HepG2 (cell line): ENCODE measurements around the gene PTGES3. TPM values are rescaled to one million over a fixed set of nuclear protein-coding genes. Genes with fewer than 3 reads are reported as not detected.
"Not testable (repeated sequence)": the region's sequence is repeated elsewhere in the genome, so short reads cannot be mapped to it uniquely, and the experiment has no call there.

Source experiments
- ATAC-seq: fragments of 200-7000 bp; cut with Tn5 transposase; 3 replicates; pipeline ENCODE4 v1.9.1; 2020; ENCODE audit warnings: mild to moderate bottlenecking, moderate library complexity
- BruUV-seq: library from RNA; stranded (reverse); fragments of 400-500 nt; replicated peaks from 2 replicates; lab custom pipeline; 2021; lab: Mats Ljungman, UMichigan
- CTCF ChIA-PET: fragments of 300-600 bp; formaldehyde crosslinking; extraction: SDS; loops from one replicate; lab custom pipeline; 2021; ENCODE audit warnings: low total read pairs, inconsistent platforms, low intra/inter-chr PET ratio; lab: Yijun Ruan, JAX
- POLR2A ChIA-PET: fragments of 350-600 bp; sonication (Branson Sonifier 250); formaldehyde crosslinking; loops from one replicate; lab custom pipeline; 2020; ENCODE audit warnings: antibody characterized with exemption, inconsistent platforms; lab: Yijun Ruan, JAX
- DNase-seq: peaks from one replicate; pipeline ENCODE4 v3.0.0-alpha.2; 2015; ENCODE audit warnings: low spot score
- FAIRE-seq: peaks from 3 replicates; lab custom pipeline; 2011; peaks lifted over from hg19 to GRCh38; lab: Jason Lieb, UNC
- H2AFZ ChIP-seq: one replicate; pipeline ENCODE4 v1.6.1; 2011; ENCODE audit warnings: low read length, inconsistent platforms
- H3K27ac ChIP-seq: fragments of 300-600 bp; 3 replicates; pipeline ENCODE4 v1.8.0; 2011; ENCODE audit warnings: mixed run types, mild to moderate bottlenecking, mixed read lengths, low read length, inconsistent platforms; ENCODE audit not compliant: insufficient read depth; ENCODE audit errors: extremely low read length
- H3K27me3 ChIP-seq, 2 experiments: fragments of 200-600 bp in 1 of 2; 2 replicates in 1 of 2; 3 replicates in 1 of 2; pipeline versions ENCODE4 v1.6.0 to v1.8.0; 2011; ENCODE audit warnings: low read length in 2 of 2, mild to moderate bottlenecking in 2 of 2, moderate library complexity in 2 of 2, inconsistent platforms in 1 of 2; ENCODE audit not compliant: insufficient read depth in 2 of 2, control insufficient read depth in 1 of 2
- H3K36me3 ChIP-seq, 2 experiments: fragments of 200-600 bp in 1 of 2; replicated peaks in 1 of 2; 2 replicates in 1 of 2; 3 replicates in 1 of 2; pipeline versions ENCODE4 v1.5.1 to v1.8.0; 2011; ENCODE audit warnings: low read length in 2 of 2, inconsistent platforms in 1 of 2; ENCODE audit not compliant: insufficient read depth in 2 of 2, control insufficient read depth in 1 of 2
- H3K4me1 ChIP-seq: 2 replicates; pipeline ENCODE4 v1.5.1; 2012; ENCODE audit warnings: low read length, inconsistent platforms; ENCODE audit not compliant: insufficient read depth
- H3K4me2 ChIP-seq: 2 replicates; pipeline ENCODE4 v1.6.0; 2011; ENCODE audit warnings: low read depth, low read length, inconsistent platforms
- H3K4me3 ChIP-seq, 3 experiments: fragments of 200-600 bp in 1 of 3; sonication (generic), shearing (Covaris generic) in 1 of 3; replicated peaks in 1 of 3; 2 replicates each; pipeline ENCODE4 v1.5.1; 2011 to 2016; ENCODE audit warnings: low read length in 3 of 3, inconsistent platforms in 2 of 3, low read depth in 2 of 3, mild to moderate bottlenecking in 2 of 3, control low read depth in 1 of 3, mixed read lengths in 1 of 3; ENCODE audit not compliant: insufficient read depth in 1 of 3
- H3K79me2 ChIP-seq: one replicate; pipeline ENCODE4 v1.6.1; 2011; ENCODE audit warnings: low read length, inconsistent platforms; ENCODE audit not compliant: insufficient read depth
- H3K9ac ChIP-seq: 2 replicates; pipeline ENCODE4 v1.6.0; 2011; ENCODE audit warnings: mild to moderate bottlenecking, low read depth, low read length, inconsistent platforms; ENCODE audit not compliant: insufficient read depth
- H3K9me3 ChIP-seq: 2 replicates; pipeline ENCODE4 v1.5.1; 2012; ENCODE audit warnings: mild to moderate bottlenecking, low read length
- H4K20me1 ChIP-seq: 2 replicates; pipeline ENCODE4 v1.6.0; 2011; ENCODE audit warnings: inconsistent platforms, mild to moderate bottlenecking, low read length, moderate library complexity; ENCODE audit not compliant: insufficient read depth
- ARNT2 ChIP-seq: sonication (generic); formaldehyde crosslinking; IDR thresholded peaks from 2 replicates; pipeline ENCODE4 v1.8.0; 2022; ENCODE audit warnings: mild to moderate bottlenecking, low read depth, missing genetic modification reagents, moderate library complexity
- ISX ChIP-seq: sonication (generic); formaldehyde crosslinking; conservative IDR thresholded peaks from 2 replicates; pipeline ENCODE4 v1.5.0; 2020; ENCODE audit warnings: missing genetic modification reagents
- KDM4B ChIP-seq: sonication (generic); formaldehyde crosslinking; IDR thresholded peaks from 2 replicates; pipeline ENCODE4 v1.4.0; 2020; ENCODE audit warnings: missing genetic modification reagents
- MED1 ChIP-seq: sonication (generic); formaldehyde crosslinking; IDR thresholded peaks from 2 replicates; pipeline ENCODE4 v1.4.0; 2020; ENCODE audit warnings: missing genetic modification reagents
- PRDM4 ChIP-seq: sonication (generic); formaldehyde crosslinking; IDR thresholded peaks from 2 replicates; pipeline ENCODE4 v1.9.0; 2021; ENCODE audit warnings: missing genetic modification reagents, borderline replicate concordance
- RAD51 ChIP-seq: fragments of 450-650 bp; IDR thresholded peaks from 2 replicates; pipeline ENCODE4 v1.6.1; 2016; ENCODE audit warnings: borderline replicate concordance
- ZNF484 ChIP-seq: sonication (generic); formaldehyde crosslinking; IDR thresholded peaks from 2 replicates; pipeline ENCODE4 v1.5.1; 2020; ENCODE audit warnings: mild to moderate bottlenecking, low read depth, missing genetic modification reagents, borderline replicate concordance
- ZNF496 ChIP-seq: sonication (generic); formaldehyde crosslinking; IDR thresholded peaks from 2 replicates; pipeline ENCODE4 v1.8.1; 2023; ENCODE audit warnings: mild to moderate bottlenecking, moderate library complexity, missing genetic modification reagents; ENCODE audit not compliant: insufficient replicate concordance
- ZNF550 ChIP-seq: sonication (generic); formaldehyde crosslinking; IDR thresholded peaks from 2 replicates; pipeline ENCODE4 v1.4.0; 2020; ENCODE audit warnings: mild to moderate bottlenecking, missing genetic modification reagents, borderline replicate concordance
- ZNF607 ChIP-seq: sonication (generic); formaldehyde crosslinking; IDR thresholded peaks from 2 replicates; pipeline ENCODE4 v1.5.1; 2020; ENCODE audit warnings: missing genetic modification reagents, mild to moderate bottlenecking, borderline replicate concordance
- ZNF772 ChIP-seq: sonication (generic); formaldehyde crosslinking; IDR thresholded peaks from 2 replicates; pipeline ENCODE4 v1.5.0; 2020; ENCODE audit warnings: mild to moderate bottlenecking, missing genetic modification reagents
- WGBS: methylation state at CpG from one replicate; pipeline ENCODE4 v1.1.6; 2017; ENCODE audit warnings: low lambda C conversion rate; 5-methylcytosine and 5-hydroxymethylcytosine counted together
- in situ Hi-C: cut with HindIII; loops from 2 replicates; pipeline ENCODE4 v1.10.0; 2017; ENCODE audit warnings: low pct_unique_long_range_greater_than_20kb; ENCODE audit not compliant: extremely low pct_ligation_motif_present
- intact Hi-C: fragments of 100-400 bp; cut with micrococcal nuclease; formaldehyde crosslinking; loops from one replicate; pipeline ENCODE4 v1.10.0; 2022; ENCODE audit not compliant: unreplicated experiment
- polyA plus RNA-seq, 8 experiments: library from polyadenylated mRNA; depleted of rRNA in 3 of 8; stranded (reverse) in 7 of 8; unstranded in 1 of 8; fragments of >200 nt; fragmentation: Illumina TruSeq in 4 of 8; extraction: Trizol in 4 of 8; gene quantifications; 2 replicates each; pipeline versions ENCODE4 v1.2.1 to v1.2.3, GENCODE V29; 2011 to 2016; ENCODE audit warnings: low read depth in 4 of 8, missing spikeins in 1 of 8, mixed read lengths in 1 of 8; ENCODE audit not compliant: insufficient read depth in 1 of 8
- total RNA-seq, 5 experiments: library from RNA; depleted of rRNA; stranded (reverse); fragments of >200 nt; fragmentation: Illumina TruSeq; extraction: Trizol; gene quantifications; 2 replicates each; pipeline ENCODE4 v1.2.3, GENCODE V29; 2016; ENCODE audit warnings: low read depth in 1 of 5
- TF ChIP-seq, protein P1 (sequence below): sonication (generic); formaldehyde crosslinking; IDR thresholded peaks from 2 replicates; pipeline ENCODE4 v1.9.0; 2021; ENCODE audit warnings: missing genetic modification reagents, mild to moderate bottlenecking, borderline replicate concordance

Gene PTGES3
- total and polyA plus RNA-seq, 2 of the 13 experiments (the other 11 are each of a cell fraction or from before 2014, with no cell fraction given) = 54.4 to 159 TPM

GRCh38 chr12:56704522-56704921 is 16.4 kb upstream of the PTGES3 start:
- H3K4me3 ChIP-seq, CTCF ChIA-PET, H3K27me3 ChIP-seq, H3K9me3 ChIP-seq, intact Hi-C loops, H2AFZ ChIP-seq, H3K27ac ChIP-seq, in situ Hi-C loops, DNase-seq, H4K20me1 ChIP-seq, BruUV-seq, H3K36me3 ChIP-seq, H3K4me1 ChIP-seq, FAIRE-seq, H3K79me2 ChIP-seq, ATAC-seq, H3K4me2 ChIP-seq, H3K9ac ChIP-seq: not testable (repeated sequence)
- POLR2A ChIA-PET = interaction anchor here (1.3 kb wide), 1 partner anchor 16 kb away, joined by 4 read pairs; the partner anchor contains the start of gene PTGES3
- 44% methylated on average over 5 of the region's 5 CpGs for WGBS

DNA sequence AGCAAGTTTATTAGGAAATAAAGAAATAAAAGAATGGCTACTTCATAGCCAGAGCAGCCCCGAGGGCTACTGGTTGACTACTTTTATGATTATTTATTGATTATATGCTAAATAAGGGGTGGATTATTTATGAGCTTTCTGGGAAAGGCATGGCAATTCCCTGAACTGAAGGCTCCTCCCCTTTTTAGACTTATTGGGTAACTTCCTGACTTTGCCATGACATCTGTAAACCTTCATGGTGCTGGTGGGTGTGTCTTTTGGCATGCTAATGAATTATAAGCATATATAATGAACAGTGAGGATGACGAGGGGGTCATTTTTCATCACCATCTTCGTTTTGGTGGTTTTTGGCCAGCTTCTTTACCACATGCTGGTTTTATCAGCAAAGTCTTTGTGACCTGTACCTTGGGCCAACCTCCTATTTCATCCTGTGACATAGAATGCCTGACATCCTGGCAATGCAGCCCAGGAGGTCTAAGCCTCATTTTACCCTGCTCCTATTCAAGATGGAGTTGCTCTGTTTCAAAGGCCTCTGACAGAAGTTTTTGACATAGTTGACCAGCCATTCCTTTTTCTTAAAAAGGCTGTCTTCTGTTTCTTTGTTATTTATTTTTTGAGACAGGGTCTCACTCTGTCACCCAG is 11.1 kb upstream of the PTGES3 start:
- no peak for ATAC-seq
- 31% methylated on average over 3 of the region's 3 CpGs for WGBS
- ChIA-PET POLR2A (interaction anchor here (0.9 to 1.4 kb wide), 3 partner anchors 11 to 19 kb away, joined by 3 to 5 read pairs (median 3); partner anchors contain the start of gene PTGES3), CTCF (no interaction called here)
- Histone ChIP-seq H3K9me3 (no peaks in the 10 kb centered on the region), H2AFZ (no peak overlapping the region), H3K79me2 (no peaks in the 10 kb centered on the region), H3K27me3 (no peaks in the 10 kb centered on the region), H3K27ac (no peak overlapping the region), H3K4me3 (no peak overlapping the region), H4K20me1 (no peaks in the 10 kb centered on the region), H3K9ac (no peak overlapping the region), H3K4me1 (no peaks in the 10 kb centered on the region), H3K36me3 (no peaks in the 10 kb centered on the region), H3K4me2 (no peak overlapping the region)
- BruUV-seq = no TSS peak
- DNase-seq = no peak
- FAIRE-seq = no peak
- in situ Hi-C loops (no loop called here), intact Hi-C loops (no loop called here)
- no peak for TF ChIP-seq ZNF772 (CRISPR knock-in tag)
- no peak for TF ChIP-seq ZNF496 (CRISPR knock-in tag)
- TF ChIP-seq ZNF607 (CRISPR knock-in tag) = no peak
- no peak for TF ChIP-seq MED1 (CRISPR knock-in tag)
- TF ChIP-seq ZNF484 (CRISPR knock-in tag) = no peak
- no peak for TF ChIP-seq ISX
- TF ChIP-seq KDM4B = no peak
- TF ChIP-seq PRDM4 (CRISPR knock-in tag) = no peak
- no peak for TF ChIP-seq ZNF550 (CRISPR knock-in tag)
- no peak for TF ChIP-seq RAD51
- TF ChIP-seq, protein P1, sequence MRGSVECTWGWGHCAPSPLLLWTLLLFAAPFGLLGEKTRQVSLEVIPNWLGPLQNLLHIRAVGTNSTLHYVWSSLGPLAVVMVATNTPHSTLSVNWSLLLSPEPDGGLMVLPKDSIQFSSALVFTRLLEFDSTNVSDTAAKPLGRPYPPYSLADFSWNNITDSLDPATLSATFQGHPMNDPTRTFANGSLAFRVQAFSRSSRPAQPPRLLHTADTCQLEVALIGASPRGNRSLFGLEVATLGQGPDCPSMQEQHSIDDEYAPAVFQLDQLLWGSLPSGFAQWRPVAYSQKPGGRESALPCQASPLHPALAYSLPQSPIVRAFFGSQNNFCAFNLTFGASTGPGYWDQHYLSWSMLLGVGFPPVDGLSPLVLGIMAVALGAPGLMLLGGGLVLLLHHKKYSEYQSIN (CRISPR knock-in tag) = no peak
- no peak for TF ChIP-seq ARNT2 (CRISPR knock-in tag)
